NCI-H510A (cell line): ENCODE measurements around the gene ABCC1.
"Not testable (repeated sequence)": the region's sequence is repeated elsewhere in the genome, so short reads cannot be mapped to it uniquely, and the experiment has no call there.

Experiments
- DNase-seq: peaks from one replicate; lab custom pipeline; 2025; lab: John Stamatoyannopoulos, UW

Gene ABCC1

DNA sequence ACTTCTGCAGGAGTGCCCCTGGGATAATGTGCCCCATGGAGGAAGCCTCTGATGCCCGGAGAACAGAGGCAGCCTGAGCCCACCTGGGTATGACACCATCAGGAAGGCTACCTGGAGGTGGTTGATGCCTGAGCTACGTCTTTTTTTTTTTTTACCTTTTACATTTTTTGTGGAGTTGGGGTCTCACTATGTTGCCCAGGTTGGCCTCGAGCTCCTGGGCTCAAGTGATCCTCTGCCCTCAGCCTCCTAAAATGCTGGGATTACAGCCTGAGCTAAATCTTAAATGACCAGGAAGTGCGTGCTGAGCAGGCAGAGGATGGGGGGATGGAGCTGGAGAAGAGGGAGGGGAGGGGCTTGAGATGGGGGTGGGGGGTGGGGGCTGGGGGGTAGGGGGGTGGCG lies 241.1 kb downstream of the ABCC1 start:
- no peak for DNase-seq

GRCh38 chr16:16190966-16191365 lies 241.6 kb downstream of the ABCC1 start:
- DNase-seq = not testable (repeated sequence)

GRCh38 chr16:16191493-16192167 lies 242.2 kb downstream of the ABCC1 start:
- no peak for DNase-seq
